Measurements from ENCODE around the gene EXOSC2. TPM values are rescaled to one million over a fixed set of nuclear protein-coding genes. Genes with fewer than 3 reads are reported as not detected.

EXOSC2 gene
- total and polyA plus RNA-seq, 4 donors, result 9.5 to 20.2 (median 17.8) TPM

DNA sequence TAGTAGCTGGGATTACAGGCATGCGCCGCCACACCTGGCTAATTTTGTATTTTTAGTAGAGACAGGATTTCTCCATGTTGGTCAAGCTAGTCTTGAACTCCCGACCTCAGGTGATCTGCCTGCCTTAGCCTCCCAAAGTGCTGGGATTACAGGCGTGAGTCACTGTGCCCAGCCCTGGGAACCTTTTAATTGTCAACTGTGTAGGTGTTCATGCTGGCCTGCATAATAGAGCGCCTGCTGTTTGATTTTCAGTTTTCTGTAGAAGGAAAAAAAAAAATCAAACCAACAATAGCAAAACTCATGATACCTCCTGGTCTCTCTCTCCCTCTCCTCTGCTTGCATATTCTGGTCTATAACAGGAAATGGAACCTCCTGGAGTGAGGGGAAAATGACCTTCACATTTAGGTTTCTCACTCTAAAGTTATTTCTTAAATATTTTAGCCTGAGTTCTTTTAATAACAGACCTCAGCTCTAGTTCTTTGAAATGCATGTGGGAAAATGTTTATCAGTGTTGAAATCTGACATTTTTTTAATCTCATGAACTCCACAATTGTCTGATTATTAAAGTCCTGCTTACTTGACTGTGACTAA, 51.7 kb downstream of the EXOSC2 start:
- no peaks in the 10 kb centered on the region for H3K27me3 ChIP-seq (ENCODE audit: control insufficient read depth in 1 of 2, insufficient read depth in 2 of 2, low read length in 1 of 2)
- H3K36me3 ChIP-seq (ENCODE audit: control insufficient read depth in 1 of 2, insufficient read depth in 2 of 2, low read length in 1 of 2), result no peaks in the 10 kb centered on the region
- H3K9me3 ChIP-seq (ENCODE audit: control insufficient read depth, low read length), result no peaks in the 10 kb centered on the region
- intact Hi-C loops (cut with DNase I), result no loop called here
- ATAC-seq (ENCODE audit: low FRiP score) (no peak), DNase-seq (no peak)
- 92 to 95% methylated on average over 5 of the region's 5 CpGs for WGBS, 2 donors
- no peak overlapping the region for H3K27ac ChIP-seq (ENCODE audit: low read depth in 1 of 2, low read length in 2 of 2)
- H3K4me1 ChIP-seq (ENCODE audit: control insufficient read depth in 1 of 2, insufficient read depth in 2 of 2, low read length in 2 of 2), result no peaks in the 10 kb centered on the region
- no peak overlapping the region for H3K4me3 ChIP-seq (ENCODE audit: low read length in 2 of 2)

DNA sequence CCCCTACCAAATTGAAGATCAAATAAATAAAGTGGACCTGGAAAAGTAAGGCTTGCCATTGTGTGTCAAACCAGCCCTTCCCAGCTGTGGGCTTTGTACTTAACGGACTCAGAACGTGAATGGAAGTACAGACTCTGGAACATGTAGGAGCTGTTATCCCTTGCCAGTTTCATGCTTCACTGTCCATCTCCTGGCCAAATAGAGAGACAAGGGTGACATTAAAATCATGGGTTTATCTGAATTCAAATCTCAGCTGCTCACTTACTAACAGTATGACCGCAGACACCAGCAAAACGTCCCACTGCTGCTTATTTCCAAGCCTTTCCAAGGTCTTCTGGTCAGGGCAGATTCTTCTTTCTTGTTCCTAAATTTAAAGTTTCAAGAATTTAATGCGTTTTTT, 52.2 kb downstream of the EXOSC2 start:
- Histone ChIP-seq H3K4me1 (ENCODE audit: control insufficient read depth in 1 of 2, insufficient read depth in 2 of 2, low read length in 2 of 2) (no peaks in the 10 kb centered on the region), H3K36me3 (ENCODE audit: control insufficient read depth in 1 of 2, insufficient read depth in 2 of 2, low read length in 1 of 2) (no peaks in the 10 kb centered on the region), H3K27ac (ENCODE audit: low read depth in 1 of 2, low read length in 2 of 2) (no peak overlapping the region), H3K27me3 (ENCODE audit: control insufficient read depth in 1 of 2, insufficient read depth in 2 of 2, low read length in 1 of 2) (no peaks in the 10 kb centered on the region), H3K4me3 (ENCODE audit: low read length in 2 of 2) (no peak overlapping the region), H3K9me3 (ENCODE audit: control insufficient read depth, low read length) (no peaks in the 10 kb centered on the region)
- intact Hi-C loops (cut with DNase I), result no loop called here
- no peak for ATAC-seq (ENCODE audit: low FRiP score)
- WGBS, 2 donors, result 60 to 74% methylated on average over 5 of the region's 5 CpGs
- no peak for DNase-seq

DNA sequence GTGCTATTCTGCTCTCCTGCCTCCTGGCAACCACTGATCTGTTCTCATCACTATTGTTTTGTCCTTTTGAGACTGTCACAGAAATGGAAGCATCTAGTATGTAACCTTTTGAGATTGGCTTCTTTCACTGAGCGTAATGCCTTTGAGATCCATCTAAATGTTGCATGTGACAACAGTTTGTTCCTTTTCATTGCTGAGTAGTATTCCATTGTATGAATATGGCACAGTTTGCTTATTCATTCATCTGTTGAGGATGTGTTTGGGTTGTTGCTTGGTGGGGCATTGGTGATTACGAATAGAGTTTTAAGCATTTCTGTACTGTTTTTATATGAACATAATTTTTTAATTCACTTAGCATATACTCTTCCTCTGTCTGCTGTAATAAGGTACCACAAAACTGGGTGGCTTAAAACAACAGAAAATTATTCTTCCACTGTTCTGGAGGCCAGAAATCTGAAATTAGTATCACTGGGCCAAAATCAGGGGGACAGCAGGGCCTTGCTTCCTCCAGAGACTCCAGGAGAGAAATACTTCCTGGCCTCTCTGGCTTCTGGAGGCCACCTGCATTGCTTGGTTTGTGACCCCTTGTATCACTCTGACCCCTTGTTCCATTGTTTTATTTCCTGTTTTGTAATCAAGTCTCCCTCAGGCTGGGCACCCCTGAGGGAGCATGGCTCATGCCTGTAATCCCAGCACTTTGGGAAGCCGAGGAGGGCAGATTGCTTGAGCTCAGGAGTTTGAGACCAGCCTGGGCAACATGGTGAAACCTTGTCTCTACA, 53.0 kb downstream of the EXOSC2 start:
- no peak for ATAC-seq (ENCODE audit: low FRiP score)
- Histone ChIP-seq H3K9me3 (ENCODE audit: control insufficient read depth, low read length) (no peaks in the 10 kb centered on the region), H3K4me3 (ENCODE audit: low read length in 2 of 2) (no peak overlapping the region), H3K4me1 (ENCODE audit: control insufficient read depth in 1 of 2, insufficient read depth in 2 of 2, low read length in 2 of 2) (no peaks in the 10 kb centered on the region), H3K27me3 (ENCODE audit: control insufficient read depth in 1 of 2, insufficient read depth in 2 of 2, low read length in 1 of 2) (no peaks in the 10 kb centered on the region), H3K36me3 (ENCODE audit: control insufficient read depth in 1 of 2, insufficient read depth in 2 of 2, low read length in 1 of 2) (no peaks in the 10 kb centered on the region), H3K27ac (ENCODE audit: low read depth in 1 of 2, low read length in 2 of 2) (no peak overlapping the region)
- intact Hi-C loops (cut with DNase I), result no loop called here
- no peak for DNase-seq
- 97% methylated on average over 3 of the region's 3 CpGs for WGBS, 2 donors

GRCh38 chr9:130751631-130752355, 58.2 kb downstream of the EXOSC2 start:
- intact Hi-C loops (cut with DNase I), result no loop called here
- Histone ChIP-seq H3K27ac (ENCODE audit: low read depth in 1 of 2, low read length in 2 of 2) (no peak overlapping the region), H3K36me3 (ENCODE audit: control insufficient read depth in 1 of 2, insufficient read depth in 2 of 2, low read length in 1 of 2) (no peaks in the 10 kb centered on the region), H3K27me3 (ENCODE audit: control insufficient read depth in 1 of 2, insufficient read depth in 2 of 2, low read length in 1 of 2) (no peaks in the 10 kb centered on the region), H3K4me1 (ENCODE audit: control insufficient read depth in 1 of 2, insufficient read depth in 2 of 2, low read length in 2 of 2) (peaks cover 0 to 4% of the 10 kb centered on the region in 2 donors), H3K9me3 (ENCODE audit: control insufficient read depth, low read length) (no peaks in the 10 kb centered on the region), H3K4me3 (ENCODE audit: low read length in 2 of 2) (no peak overlapping the region)
- ATAC-seq (ENCODE audit: low FRiP score), result no peak
- DNase-seq, result no peak
- 88 to 91% methylated on average over 7 of the region's 7 CpGs for WGBS, 2 donors

Other genes starting within 250 kb of the EXOSC2 start
- gene ASS1, start 248.8 kb upstream of the EXOSC2 start, total RNA-seq, result 10 to 100 TPM; 52.0 to 99.0 TPM
- 10 to 100 TPM; 76.1 to 81.0 TPM for gene ASS1, start 248.8 kb upstream of the EXOSC2 start, polyA plus RNA-seq
- 10 to 100 TPM; 45.3 to 50.9 TPM for gene FUBP3, start 114.2 kb upstream of the EXOSC2 start, total RNA-seq
- gene FUBP3, start 114.2 kb upstream of the EXOSC2 start, polyA plus RNA-seq, result 10 to 100 TPM; 24.4 to 32.0 TPM
- not detected for gene PRDM12, start 29.2 kb upstream of the EXOSC2 start, total RNA-seq
- gene PRDM12, start 29.2 kb upstream of the EXOSC2 start, polyA plus RNA-seq, result not detected
- gene ABL1, start 141.5 kb downstream of the EXOSC2 start, total RNA-seq, result 10 to 100 TPM; 91.7 to 98.7 TPM
- gene ABL1, start 141.5 kb downstream of the EXOSC2 start, polyA plus RNA-seq, result 10 to 100 TPM; 12.8 to 38.5 TPM
- not detected for gene QRFP, start 203.0 kb downstream of the EXOSC2 start, total RNA-seq
- not detected for gene QRFP, start 203.0 kb downstream of the EXOSC2 start, polyA plus RNA-seq
- not detected for gene FIBCD1, start 245.5 kb downstream of the EXOSC2 start, total RNA-seq
- gene FIBCD1, start 245.5 kb downstream of the EXOSC2 start, polyA plus RNA-seq, result under 1 TPM in 1 of 2 donors, not detected in 1; 0.13 TPM